Measurements from ENCODE around the gene YPEL4.
A peak's percentile ranks its signal among the peaks of the same experiment; 100 is the strongest.
"Not testable (repeated sequence)": the region's sequence is repeated elsewhere in the genome, so short reads cannot be mapped to it uniquely, and the experiment has no call there.

The YPEL4 gene

DNA sequence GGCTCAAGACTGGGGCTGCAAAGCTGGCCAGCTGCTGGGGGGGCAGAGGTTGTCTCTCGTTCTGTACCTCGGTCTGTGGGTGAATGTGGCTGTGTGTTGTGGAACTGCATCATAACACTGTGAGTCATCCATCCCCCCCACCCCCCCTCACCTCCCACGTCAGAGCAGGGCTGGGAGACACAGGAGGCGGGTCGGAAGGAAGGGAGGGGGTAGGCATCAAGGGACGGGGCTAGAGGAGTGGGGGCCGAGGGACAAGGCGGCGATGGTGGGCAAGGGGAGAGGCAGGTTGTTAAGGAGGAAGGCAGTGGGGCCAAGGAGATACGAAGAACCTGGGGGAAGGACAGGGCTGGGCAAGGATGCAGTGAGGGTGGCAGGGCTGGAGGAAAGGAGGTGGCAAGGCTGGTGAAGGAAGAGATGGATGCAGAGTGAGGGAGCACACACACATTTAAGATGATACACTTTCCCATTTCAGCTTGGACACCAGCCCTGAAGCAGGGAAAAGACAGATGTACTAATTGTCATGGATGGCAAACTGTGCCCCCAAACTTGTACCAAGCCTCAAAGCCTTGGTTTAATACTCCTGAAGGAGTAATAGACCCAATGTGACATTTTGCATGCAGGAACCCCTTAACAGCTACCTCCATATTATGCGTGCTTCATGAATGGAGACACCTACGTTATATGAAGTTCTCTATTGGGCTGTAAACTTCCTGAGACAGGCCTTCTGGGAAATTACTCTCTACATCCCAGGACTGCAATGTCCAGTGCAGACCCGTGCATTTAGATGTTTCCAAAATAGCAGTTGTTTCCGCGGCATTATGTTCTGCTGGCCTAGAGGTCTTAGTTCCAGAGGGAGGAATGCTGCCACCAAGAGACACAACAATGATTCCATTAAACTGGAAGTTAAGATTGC lies at the start of gene YPEL4:
Gene YPEL4 (minus strand): TSS at position 87 of the 913 bp plus-strand sequence. CDS start 2,805 bp downstream, outside the sequence.
- DNase-seq = peak; percentile 58

- no peak for DNase-seq
These were observed 49.2 kb upstream of the YPEL4 start for GRCh38 chr11:57698843-57699365.

- not testable (repeated sequence) for DNase-seq
These were observed 40.8 kb upstream of the YPEL4 start for GRCh38 chr11:57690474-57690873.

DNA sequence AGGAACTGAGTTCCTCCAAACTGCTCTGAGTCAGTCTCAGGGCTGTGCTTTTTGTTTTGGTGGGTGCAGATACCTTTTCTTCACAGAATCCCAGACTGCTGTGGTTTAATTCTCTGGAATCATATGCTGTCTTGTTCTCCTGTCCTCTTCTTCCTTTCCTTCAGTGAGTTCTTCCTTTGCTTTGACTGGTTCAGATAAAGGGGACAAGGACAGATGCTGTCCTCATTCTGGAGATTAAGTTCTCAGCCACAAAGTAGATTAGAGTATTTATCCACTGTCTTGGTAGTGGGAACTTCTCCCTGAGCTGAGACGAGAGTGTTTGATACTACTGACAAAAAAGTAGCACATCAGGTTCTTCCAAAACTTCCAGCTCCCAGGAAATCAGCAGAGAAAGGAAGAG lies 31.5 kb upstream of the YPEL4 start:
- DNase-seq = no peak

DNA sequence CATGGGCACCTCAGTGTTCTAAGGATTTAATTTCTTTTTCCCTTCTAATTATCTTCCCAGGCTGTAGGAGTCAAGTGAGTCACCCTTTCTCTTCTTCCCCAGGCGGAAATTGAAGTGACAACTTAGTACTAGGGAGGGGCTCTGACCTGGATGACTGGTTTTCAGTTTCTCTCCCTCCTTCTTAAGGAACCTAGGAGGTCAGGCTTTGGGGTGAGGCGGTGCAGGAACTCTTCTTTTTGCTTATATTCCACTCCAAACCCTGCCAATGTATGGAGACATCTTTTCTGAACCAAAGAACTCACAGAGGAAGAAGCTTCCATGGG lies 30.8 kb upstream of the YPEL4 start:
- peak; percentile 50 for DNase-seq

GRCh38 chr11:57679396-57679795 lies 29.7 kb upstream of the YPEL4 start:
- no peak for DNase-seq

DNA sequence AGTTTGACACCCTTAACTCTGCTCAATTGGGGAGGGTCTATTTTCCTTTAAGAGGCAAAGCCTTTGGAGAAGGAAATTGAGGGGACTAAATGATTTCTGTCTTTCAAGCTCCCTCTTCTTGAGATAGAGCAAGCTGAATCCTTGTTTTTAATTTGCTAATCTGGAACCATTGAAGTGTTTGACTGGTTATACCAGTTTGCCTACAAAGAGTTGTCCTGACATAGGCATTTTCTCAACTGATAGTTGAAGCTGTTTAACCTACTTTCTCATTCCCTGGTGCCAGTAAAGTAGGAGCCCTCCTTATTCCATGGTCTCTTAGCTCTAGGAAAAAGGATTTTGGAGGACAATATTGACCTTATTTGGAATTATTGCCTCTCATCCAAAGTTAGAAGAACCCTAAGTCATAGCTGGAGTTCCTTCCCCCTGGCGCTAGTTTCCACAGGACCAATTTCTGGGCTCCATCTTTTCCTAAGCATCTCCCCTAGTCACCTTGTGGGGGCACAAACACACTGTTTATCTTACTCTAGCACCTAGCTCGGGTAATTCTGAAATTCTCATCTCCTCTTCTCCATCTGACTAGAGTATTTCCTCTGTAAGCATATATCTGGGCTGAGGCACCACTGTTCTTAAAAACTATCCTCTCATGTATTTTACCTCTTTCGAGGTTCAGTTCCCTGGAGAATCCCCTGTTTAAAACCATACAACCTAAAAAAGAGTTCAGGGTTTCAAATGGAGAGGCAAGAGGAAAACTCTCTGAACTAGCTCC lies 25.6 kb upstream of the YPEL4 start:
- peak; percentile 14 for DNase-seq

DNA sequence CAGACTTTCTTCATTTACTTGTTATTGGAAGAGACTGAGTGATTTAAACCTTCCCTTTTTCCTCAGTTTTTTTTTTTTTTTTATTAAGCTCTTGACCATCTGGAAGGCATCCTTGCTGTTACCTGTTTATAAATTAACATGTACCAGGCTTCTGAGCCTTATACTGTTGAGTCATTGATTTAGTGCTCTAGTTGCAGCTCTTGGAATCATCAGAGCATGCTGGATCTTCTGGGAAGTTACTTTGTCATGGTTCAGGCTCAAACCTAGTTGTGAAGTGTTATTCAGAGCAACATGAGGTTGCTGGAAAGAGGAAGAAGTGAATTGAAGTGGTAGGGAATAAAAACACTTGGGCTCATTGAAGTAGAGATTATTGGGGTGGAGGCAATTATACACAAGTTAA lies 24.5 kb upstream of the YPEL4 start:
- DNase-seq = no peak

- DNase-seq = peak; percentile 44
These were observed 18.7 kb upstream of the YPEL4 start for GRCh38 chr11:57668434-57668782.

DNA sequence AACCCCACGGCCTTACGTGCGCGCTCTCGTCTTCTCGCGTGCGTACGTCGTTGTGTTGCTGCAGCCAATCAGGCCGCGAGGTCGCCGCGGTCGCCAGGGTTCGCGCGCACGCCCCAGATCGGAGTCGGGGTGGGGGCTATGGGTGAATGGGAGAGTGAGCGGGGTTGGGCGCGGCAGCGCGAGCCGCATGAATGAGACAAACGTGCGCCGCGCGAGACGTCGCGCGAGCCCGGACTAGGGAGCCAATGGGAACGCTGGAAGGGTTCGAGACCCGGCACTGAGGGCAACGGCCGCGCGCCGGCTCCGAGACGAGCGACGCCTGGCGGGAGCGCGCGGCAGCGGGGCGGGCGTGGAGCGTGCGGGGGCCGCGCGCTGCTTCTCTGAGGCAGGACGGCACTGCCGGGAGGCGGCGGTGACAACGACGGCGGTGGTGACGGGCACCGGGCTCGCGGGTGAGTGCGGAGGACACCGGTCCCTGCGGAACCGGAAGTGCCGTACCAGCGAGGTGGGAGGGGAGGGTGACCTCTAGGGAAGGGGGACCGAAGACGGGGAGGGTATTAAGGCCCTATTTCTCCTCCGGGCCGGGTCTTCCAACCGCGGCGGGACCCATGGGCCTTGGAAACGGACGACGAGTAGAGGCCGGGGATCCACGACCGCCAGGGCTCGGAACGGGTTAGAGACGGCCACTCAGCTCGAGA lies 18.2 kb upstream of the YPEL4 start, which contains the start of gene ZDHHC5:
Gene ZDHHC5 (plus strand): TSS at position 379 of the 698 bp plus-strand sequence. CDS start 4,977 bp downstream, outside the sequence.
- DNase-seq = peak; percentile 100

GRCh38 chr11:57667117-57667735 lies 17.5 kb upstream of the YPEL4 start:
- peak; percentile 97 for DNase-seq

GRCh38 chr11:57663975-57664374 lies 14.3 kb upstream of the YPEL4 start:
- DNase-seq = no peak

GRCh38 chr11:57662893-57663292 lies 13.2 kb upstream of the YPEL4 start:
- DNase-seq = no peak

GRCh38 chr11:57659669-57660068 lies 10.0 kb upstream of the YPEL4 start:
- DNase-seq = no peak

DNA sequence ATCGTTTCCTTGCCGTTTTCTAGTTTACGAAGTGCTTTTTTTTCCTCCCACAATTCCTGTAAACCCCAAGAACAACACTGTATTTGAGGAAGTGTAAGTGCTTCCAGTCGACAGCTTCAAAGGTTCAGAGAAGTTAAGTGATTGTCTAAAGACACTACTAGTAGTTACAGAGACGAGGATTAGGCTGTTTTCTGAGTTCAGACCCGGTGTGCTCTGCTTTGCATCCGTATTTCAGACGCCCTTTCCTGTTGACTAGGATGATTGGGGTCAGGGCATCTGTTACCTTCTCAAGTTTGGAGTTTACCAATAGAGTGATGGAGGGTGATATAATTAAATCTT lies 8.3 kb upstream of the YPEL4 start:
- DNase-seq = no peak

DNA sequence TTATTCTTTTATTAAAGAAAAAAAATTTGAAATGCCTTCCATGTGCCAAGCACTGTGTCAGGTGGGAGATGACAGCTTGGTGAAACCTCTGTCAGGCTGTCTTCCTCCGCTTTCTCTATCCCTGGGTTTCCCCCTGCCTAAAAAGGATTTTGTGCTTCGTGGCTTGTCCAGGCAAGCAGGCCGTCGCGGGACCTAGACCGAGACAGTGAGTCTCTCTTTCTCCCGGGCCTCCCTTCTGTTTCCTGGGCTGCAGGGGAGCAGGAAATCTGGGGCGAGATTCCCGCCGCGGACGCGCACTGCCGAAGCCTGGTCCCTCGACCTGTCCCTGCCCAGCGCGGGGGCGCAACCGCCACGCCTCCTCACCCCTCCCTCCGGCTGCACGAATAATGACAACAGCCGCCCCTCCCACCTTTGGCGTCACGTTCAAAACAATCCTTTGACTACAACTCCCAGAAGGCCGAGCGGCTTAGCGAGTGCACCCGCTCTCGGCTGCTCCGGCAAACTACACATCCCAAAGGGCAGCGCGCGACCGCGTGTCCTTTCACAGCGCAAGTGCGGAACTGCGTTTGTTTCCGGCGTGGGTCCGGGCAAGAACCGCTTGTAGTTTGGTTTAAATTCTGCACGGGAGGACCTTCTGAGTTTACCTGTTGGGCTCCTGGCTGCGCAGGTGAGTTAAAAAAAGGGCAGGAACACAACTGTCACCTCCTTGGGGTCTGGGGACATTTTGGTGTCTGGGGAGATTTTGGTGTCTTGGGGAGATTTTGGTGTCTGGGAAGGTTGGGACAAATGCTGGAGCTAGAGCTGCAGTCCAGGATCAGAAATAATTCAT lies 7.7 kb upstream of the YPEL4 start, which contains the start of gene CLP1:
Gene CLP1 (plus strand): TSS at position 569 of the 829 bp plus-strand sequence. CDS start 1,715 bp downstream, outside the sequence.
- DNase-seq = peak; percentile 99

GRCh38 chr11:57656885-57657193 lies 7.1 kb upstream of the YPEL4 start:
- DNase-seq = no peak

- no peak for DNase-seq
These were observed 3.5 kb upstream of the YPEL4 start for GRCh38 chr11:57653163-57653562.

GRCh38 chr11:57652662-57653061 lies 3.0 kb upstream of the YPEL4 start:
- no peak for DNase-seq

DNA sequence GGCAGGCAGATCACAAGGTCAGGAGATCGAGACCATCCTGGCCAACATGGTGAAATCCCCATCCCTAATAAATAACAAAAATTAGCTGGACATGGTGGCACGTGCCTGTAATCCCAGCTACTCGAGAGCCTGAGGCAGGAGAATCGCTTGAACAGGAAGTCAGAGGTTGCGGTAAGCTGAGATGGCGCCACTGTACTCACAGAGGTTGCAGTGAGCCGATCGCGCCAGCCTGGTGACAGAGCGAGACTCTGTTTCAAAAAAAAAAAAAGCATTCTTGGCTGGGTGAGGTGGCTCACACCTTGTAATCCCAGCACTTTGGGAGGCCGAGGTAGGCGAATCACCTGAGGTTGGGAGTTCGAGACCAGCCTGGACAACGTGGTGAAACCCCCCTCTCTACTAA lies 2.5 kb upstream of the YPEL4 start:
- DNase-seq = not testable (repeated sequence)

GRCh38 chr11:57651408-57651807 lies 1.7 kb upstream of the YPEL4 start:
- no peak for DNase-seq

- no peak for DNase-seq
These were observed 1.0 kb upstream of the YPEL4 start for GRCh38 chr11:57650739-57651090.
